Esophagus squamous epithelium (tissue), 5 donors: ENCODE data around the gene KIF3C. TPM values are rescaled to one million over a fixed set of nuclear protein-coding genes. Genes with fewer than 3 reads are reported as not detected.
"Not testable (repeated sequence)": the region's sequence is repeated elsewhere in the genome, so short reads cannot be mapped to it uniquely, and the experiment has no call there.

ENCODE experiments used
- DNase-seq: peaks from one replicate; lab custom pipeline; 2025; lab: John Stamatoyannopoulos, UW
- H3K27ac ChIP-seq, 4 donors: fragments of 200-600 bp; sonication (generic); one replicate each; pipeline ENCODE4 v1.5.1; 2016 to 2019; ENCODE audit warnings: mild to moderate bottlenecking in 1 of 4
- H3K27me3 ChIP-seq, 4 donors: fragments of 200-600 bp; sonication (generic); 1 replicate in 3 of 4; 2 replicates in 1 of 4; pipeline versions ENCODE4 v1.5.1 to v1.6.0; 2017 to 2021; ENCODE audit warnings: antibody characterized with exemption in 1 of 4
- H3K36me3 ChIP-seq, 3 donors: fragments of 200-600 bp; sonication (generic); one replicate each; pipeline ENCODE4 v1.5.1; 2016 to 2019
- H3K4me1 ChIP-seq, 3 donors: fragments of 200-600 bp; sonication (generic); one replicate each; pipeline ENCODE4 v1.5.1; 2017 to 2019
- H3K4me3 ChIP-seq, 4 donors: fragments of 200-600 bp; sonication (generic); 1 replicate in 3 of 4; 2 replicates in 1 of 4; pipeline ENCODE4 v1.5.1; 2016 to 2019; ENCODE audit warnings: mild to moderate bottlenecking in 2 of 4, moderate library complexity in 1 of 4
- H3K9me3 ChIP-seq, 3 donors: fragments of 200-600 bp; sonication (generic); one replicate each; pipeline ENCODE4 v1.5.1; 2016 to 2019
- CTCF ChIP-seq, 6 experiments: fragments of 450-650 bp in 4 of 6; fragments of 200-600 bp in 2 of 6; sonication (generic) in 2 of 6; IDR thresholded peaks; one replicate each; pipeline ENCODE4 v1.5.1; 2016 to 2019; ENCODE audit warnings: antibody characterized with exemption in 6 of 6, mild to moderate bottlenecking in 4 of 6, moderate library complexity in 4 of 6
- POLR2A ChIP-seq, 4 donors: fragments of 450-650 bp; IDR thresholded peaks; one replicate each; pipeline ENCODE4 v1.6.1; 2017; ENCODE audit warnings: antibody characterized with exemption in 4 of 4, mild to moderate bottlenecking in 4 of 4, moderate library complexity in 3 of 4
- WGBS, 2 donors: methylation state at CpG; one replicate each; pipeline ENCODE4 v1.1.5; 2018; 5-methylcytosine and 5-hydroxymethylcytosine counted together
- intact Hi-C: fragments of 100-400 bp; cut with DNase I; formaldehyde crosslinking; loops from one replicate; pipeline ENCODE4 v1.15.0; 2022
- total RNA-seq, 4 donors: library from RNA; depleted of rRNA; stranded (reverse); fragments of >200 nt; gene quantifications; one replicate each; pipeline ENCODE4 v1.1.0, GENCODE V29; 2016
- donor health status: DM: yes; HTN: yes; CAD: no.

KIF3C gene
- total RNA-seq, 4 donors from 2014 or later = 1.3 to 3.4 (median 1.8) TPM

- Histone ChIP-seq H3K27me3 (no peaks in the 10 kb centered on the region), H3K4me1 (peaks cover 0 to 17% (median 0%) of the 10 kb centered on the region in 3 donors), H3K27ac (no peak overlapping the region), H3K9me3 (no peaks in the 10 kb centered on the region), H3K4me3 (no peak overlapping the region), H3K36me3 (no peaks in the 10 kb centered on the region)
- intact Hi-C loops = no loop called here
- 62 to 69% methylated on average over 10 of the region's 11 CpGs for WGBS, 2 donors
- DNase-seq = no peak
- no peak for TF ChIP-seq POLR2A (IDR thresholded peaks at IDR 0.05)
- TF ChIP-seq CTCF (IDR thresholded peaks at IDR 0.05) = no peak
These were observed 82.8 kb downstream of the KIF3C start for GRCh38 chr2:25899404-25899970.

- Histone ChIP-seq H3K4me3 (no peak overlapping the region), H3K9me3 (no peaks in the 10 kb centered on the region), H3K36me3 (no peaks in the 10 kb centered on the region), H3K4me1 (peaks cover 0 to 19% (median 0%) of the 10 kb centered on the region in 3 donors), H3K27ac (no peak overlapping the region), H3K27me3 (no peaks in the 10 kb centered on the region)
- WGBS, 2 donors = 73 to 84% methylated on average over 4 of the region's 4 CpGs
- no peak for TF ChIP-seq CTCF (IDR thresholded peaks at IDR 0.05)
- TF ChIP-seq POLR2A (IDR thresholded peaks at IDR 0.05) = no peak
- intact Hi-C loops = no loop called here
- no peak for DNase-seq
These were observed 84.8 kb downstream of the KIF3C start for GRCh38 chr2:25897506-25897905.

- H3K36me3 ChIP-seq, H3K4me3 ChIP-seq, H3K27ac ChIP-seq, intact Hi-C loops, H3K9me3 ChIP-seq, DNase-seq, H3K27me3 ChIP-seq: not testable (repeated sequence)
- 71 to 81% methylated on average over 9 of the region's 9 CpGs for WGBS, 2 donors
- peaks cover 0 to 19% (median 0%) of the 10 kb centered on the region in 3 donors for H3K4me1 ChIP-seq
These were observed 86.0 kb downstream of the KIF3C start for GRCh38 chr2:25896308-25896707.

- Histone ChIP-seq H3K4me3 (no peak overlapping the region), H3K4me1 (peaks cover 0 to 19% (median 0%) of the 10 kb centered on the region in 3 donors), H3K27ac (no peak overlapping the region), H3K9me3 (no peaks in the 10 kb centered on the region), H3K36me3 (no peaks in the 10 kb centered on the region), H3K27me3 (no peaks in the 10 kb centered on the region)
- intact Hi-C loops = no loop called here
- TF ChIP-seq CTCF (IDR thresholded peaks at IDR 0.05) = no peak
- no peak for TF ChIP-seq POLR2A (IDR thresholded peaks at IDR 0.05)
- no peak for DNase-seq
These were observed 86.7 kb downstream of the KIF3C start for GRCh38 chr2:25895610-25896009.

- no peaks in the 10 kb centered on the region for H3K27me3 ChIP-seq
- intact Hi-C loops = no loop called here
- H3K36me3 ChIP-seq = no peaks in the 10 kb centered on the region
- WGBS, 2 donors = 71 to 80% methylated on average over 6 to 7 of the region's 7 CpGs
- peaks cover 0 to 19% (median 0%) of the 10 kb centered on the region in 3 donors for H3K4me1 ChIP-seq
- H3K4me3 ChIP-seq = no peak overlapping the region
- no peak for DNase-seq
- no peak for TF ChIP-seq POLR2A (IDR thresholded peaks at IDR 0.05)
- no peak overlapping the region for H3K27ac ChIP-seq
- no peaks in the 10 kb centered on the region for H3K9me3 ChIP-seq
These were observed 87.3 kb downstream of the KIF3C start for GRCh38 chr2:25895018-25895417.

- no peaks in the 10 kb centered on the region for H3K9me3 ChIP-seq
- no peak overlapping the region for H3K27ac ChIP-seq
- no peak for DNase-seq
- no peaks in the 10 kb centered on the region for H3K36me3 ChIP-seq
- 54 to 55% methylated on average over 7 to 8 of the region's 8 CpGs for WGBS, 2 donors
- H3K4me1 ChIP-seq = peaks cover 0 to 13% (median 0%) of the 10 kb centered on the region in 3 donors
- TF ChIP-seq CTCF (IDR thresholded peaks at IDR 0.05) = no peak
- no peak for TF ChIP-seq POLR2A (IDR thresholded peaks at IDR 0.05)
- H3K4me3 ChIP-seq = no peak overlapping the region
- intact Hi-C loops = no loop called here
- H3K27me3 ChIP-seq = no peaks in the 10 kb centered on the region
These were observed 88.0 kb downstream of the KIF3C start for GRCh38 chr2:25894135-25894830.
